K562 (cell line): ENCODE results near the gene SIT1. TPM values are rescaled to one million over a fixed set of nuclear protein-coding genes. Genes with fewer than 3 reads are reported as not detected.

Experiments used
- CBFB ChIP-seq: sonication (generic); formaldehyde crosslinking; IDR thresholded peaks from 2 replicates; pipeline ENCODE4 v1.4.0; 2020; ENCODE audit warnings: mild to moderate bottlenecking, missing genetic modification reagents
- DDX20 ChIP-seq: fragments of 450-650 bp; IDR thresholded peaks from 2 replicates; pipeline ENCODE4 v1.6.1; 2016; ENCODE audit warnings: missing genetic modification characterization, low read depth, mild to moderate bottlenecking, missing compliant biosample characterization, moderate library complexity
- ETV6 ChIP-seq, 3 experiments: fragments of 150-350 bp in 1 of 3; sonication (generic) in 1 of 3; formaldehyde crosslinking in 1 of 3; IDR thresholded peaks; 2 replicates each; pipeline versions ENCODE4 v1.6.1 to v1.8.0; 2014 to 2022; ENCODE audit warnings: borderline replicate concordance in 2 of 3, low read depth in 2 of 3, antibody characterized with exemption in 1 of 3, low read length in 1 of 3, mild to moderate bottlenecking in 1 of 3, missing genetic modification reagents in 1 of 3
- FOXA1 ChIP-seq: fragments of 450-650 bp; IDR thresholded peaks from 2 replicates; pipeline ENCODE4 v1.6.1; 2016; ENCODE audit warnings: mild to moderate bottlenecking, borderline replicate concordance
- L3MBTL2 ChIP-seq: fragments of 450-650 bp; IDR thresholded peaks from 2 replicates; pipeline ENCODE4 v1.6.1; 2016; ENCODE audit warnings: mild to moderate bottlenecking, moderate library complexity
- MCM5 ChIP-seq: fragments of 450-650 bp; IDR thresholded peaks from 2 replicates; pipeline ENCODE4 v1.6.1; 2016; ENCODE audit warnings: low read depth
- MEF2A ChIP-seq: IDR thresholded peaks from 2 replicates; pipeline ENCODE4 v1.6.1; 2011; ENCODE audit warnings: low read depth, mild to moderate bottlenecking, low read length, moderate library complexity; ENCODE audit not compliant: control insufficient read depth
- MEIS2 ChIP-seq: fragments of 450-650 bp; IDR thresholded peaks from 2 replicates; pipeline ENCODE4 v1.6.1; 2014; ENCODE audit warnings: mild to moderate bottlenecking; ENCODE audit not compliant: partially characterized antibody
- TGIF2 ChIP-seq: sonication (generic); formaldehyde crosslinking; IDR thresholded peaks from 2 replicates; pipeline ENCODE4 v1.8.1; 2022; ENCODE audit warnings: mild to moderate bottlenecking, missing genetic modification reagents, moderate library complexity
- ZFP1 ChIP-seq: fragments of 450-650 bp; formaldehyde crosslinking; IDR thresholded peaks from 2 replicates; pipeline ENCODE4 v1.4.0; 2020; ENCODE audit warnings: mild to moderate bottlenecking, mixed read lengths
- ZNF134 ChIP-seq: fragments of 250-450 bp; sonication (Bioruptor Pico); conservative IDR thresholded peaks from 2 replicates; pipeline ENCODE4 v1.4.0; 2020
- ZNF282 ChIP-seq: sonication (generic); formaldehyde crosslinking; IDR thresholded peaks from 2 replicates; pipeline ENCODE4 v1.8.1; 2023; ENCODE audit warnings: missing genetic modification reagents
- ZNF561 ChIP-seq: fragments of 450-650 bp; formaldehyde crosslinking; conservative IDR thresholded peaks from 2 replicates; pipeline ENCODE4 v1.4.0; 2020; ENCODE audit warnings: mild to moderate bottlenecking, moderate library complexity
- polyA plus RNA-seq, 8 experiments: library from polyadenylated mRNA; depleted of rRNA in 4 of 8; stranded (reverse) in 5 of 8; unstranded in 3 of 8; fragments of >200 nt; fragmentation: Nextera tagmentation in 2 of 8; fragmentation: Illumina TruSeq in 1 of 8; extraction: Ambion mirVana in 2 of 8; extraction: Trizol in 1 of 8; gene quantifications; 2 replicates each; pipeline versions ENCODE4 v1.2.1 to v1.2.3, GENCODE V29; 2011 to 2014; ENCODE audit warnings: inconsistent platforms in 1 of 8, missing spikeins in 1 of 8
- total RNA-seq, 7 experiments: library from RNA; depleted of rRNA in 6 of 7; stranded (reverse); fragments of >200 nt in 6 of 7; fragmentation: Illumina TruSeq in 2 of 7; extraction: Trizol in 2 of 7; gene quantifications; 2 replicates each; pipeline versions ENCODE4 v1.2.1 to v1.2.3, GENCODE V29; 2011 to 2021; ENCODE audit warnings: low replicate concordance in 1 of 7
- TF ChIP-seq, protein P1 (sequence below): fragments of 250-450 bp; sonication (Bioruptor Pico); IDR thresholded peaks from 2 replicates; pipeline ENCODE4 v1.5.1; 2021; ENCODE audit warnings: mild to moderate bottlenecking
- TF ChIP-seq, protein P2 (sequence below): fragments of 250-450 bp; sonication (Bioruptor Pico); IDR thresholded peaks from 2 replicates; pipeline ENCODE4 v1.6.1; 2021; ENCODE audit warnings: mild to moderate bottlenecking
- TF ChIP-seq, protein P3 (sequence below): fragments of 250-450 bp; sonication (Bioruptor Pico); IDR thresholded peaks from 2 replicates; pipeline ENCODE4 v1.5.0; 2020; ENCODE audit warnings: mild to moderate bottlenecking, borderline replicate concordance
- TF ChIP-seq, protein P4 (sequence below): fragments of 250-450 bp; sonication (Bioruptor Pico); IDR thresholded peaks from 2 replicates; pipeline ENCODE4 v1.4.0; 2020

The SIT1 gene
- total and polyA plus RNA-seq, 9 of the 15 experiments (the other 6 are each of a cell fraction or from before 2014, with no cell fraction given) = not detected

DNA sequence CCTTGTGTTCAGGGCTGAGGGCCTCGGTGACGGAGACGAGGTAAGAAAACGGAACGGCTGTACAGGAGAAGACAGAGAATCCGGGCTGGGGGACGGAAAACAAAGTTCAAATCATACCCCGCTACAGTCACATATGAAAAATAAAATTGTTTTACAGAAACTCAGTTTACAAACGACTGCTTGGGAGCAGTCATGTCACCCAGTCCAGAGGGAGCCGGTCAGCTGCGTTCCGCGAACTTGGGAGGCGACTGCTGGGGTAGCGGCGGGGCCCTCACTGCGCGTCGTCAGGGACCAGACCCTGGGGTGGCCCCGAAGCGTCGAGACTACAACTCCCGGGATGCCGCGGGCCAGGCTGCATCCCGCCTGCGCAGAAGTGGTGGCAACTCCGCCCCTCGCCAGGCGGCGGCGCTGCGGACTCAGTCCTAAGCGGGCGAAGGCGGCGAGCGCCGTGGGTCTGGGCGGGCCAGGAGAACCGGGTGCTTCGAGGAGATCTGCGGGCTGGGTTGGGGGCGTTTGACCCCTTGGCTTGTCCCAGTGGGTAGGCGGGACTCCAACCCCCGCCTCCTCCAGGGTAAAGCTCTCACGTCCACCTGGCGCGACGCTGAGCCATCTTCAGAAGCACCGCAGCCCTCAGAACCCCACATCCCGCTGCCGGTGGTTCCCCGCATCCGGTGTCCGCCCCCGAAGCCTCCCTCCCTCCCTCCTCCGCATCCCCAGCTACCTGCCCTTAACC, 4.0 kb downstream of the SIT1 start (continued):
- TF ChIP-seq, protein P1, sequence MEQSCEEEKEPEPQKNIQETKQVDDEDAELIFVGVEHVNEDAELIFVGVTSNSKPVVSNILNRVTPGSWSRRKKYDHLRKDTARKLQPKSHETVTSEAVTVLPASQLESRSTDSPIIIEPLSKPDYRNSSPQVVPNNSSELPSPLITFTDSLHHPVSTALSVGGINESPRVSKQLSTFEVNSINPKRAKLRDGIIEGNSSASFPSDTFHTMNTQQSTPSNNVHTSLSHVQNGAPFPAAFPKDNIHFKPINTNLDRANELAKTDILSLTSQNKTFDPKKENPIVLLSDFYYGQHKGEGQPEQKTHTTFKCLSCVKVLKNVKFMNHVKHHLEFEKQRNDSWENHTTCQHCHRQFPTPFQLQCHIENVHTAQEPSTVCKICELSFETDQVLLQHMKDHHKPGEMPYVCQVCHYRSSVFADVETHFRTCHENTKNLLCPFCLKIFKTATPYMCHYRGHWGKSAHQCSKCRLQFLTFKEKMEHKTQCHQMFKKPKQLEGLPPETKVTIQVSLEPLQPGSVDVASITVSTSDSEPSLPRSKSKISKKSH (CRISPR knock-in tag) = no peak
- TF ChIP-seq ZNF282 (CRISPR knock-in tag) (no peak), TGIF2 (CRISPR knock-in tag) (no peak), MEF2A (no peak), ZNF561 (no peak), ETV6 (IDR thresholded peaks at IDR 0.05; ENCODE audit: borderline replicate concordance in 1 of 2, low read depth in 2 of 2, low read length in 1 of 2) (no peak), ETV6 (CRISPR knock-in tag; IDR thresholded peaks at IDR 0.05; ENCODE audit: borderline replicate concordance) (no peak), MCM5 (no peak), L3MBTL2 (peak; percentile 69), MEIS2 (no peak), ZNF134 (no peak), FOXA1 (no peak), ZFP1 (CRISPR knock-in tag) (no peak), CBFB (CRISPR knock-in tag) (no peak), DDX20 (tag) (no peak)
- TF ChIP-seq, protein P2, sequence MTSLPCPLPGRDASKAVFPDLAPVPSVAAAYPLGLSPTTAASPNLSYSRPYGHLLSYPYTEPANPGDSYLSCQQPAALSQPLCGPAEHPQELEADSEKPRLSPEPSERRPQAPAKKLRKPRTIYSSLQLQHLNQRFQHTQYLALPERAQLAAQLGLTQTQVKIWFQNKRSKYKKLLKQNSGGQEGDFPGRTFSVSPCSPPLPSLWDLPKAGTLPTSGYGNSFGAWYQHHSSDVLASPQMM (CRISPR knock-in tag) = no peak
- TF ChIP-seq, protein P3, sequence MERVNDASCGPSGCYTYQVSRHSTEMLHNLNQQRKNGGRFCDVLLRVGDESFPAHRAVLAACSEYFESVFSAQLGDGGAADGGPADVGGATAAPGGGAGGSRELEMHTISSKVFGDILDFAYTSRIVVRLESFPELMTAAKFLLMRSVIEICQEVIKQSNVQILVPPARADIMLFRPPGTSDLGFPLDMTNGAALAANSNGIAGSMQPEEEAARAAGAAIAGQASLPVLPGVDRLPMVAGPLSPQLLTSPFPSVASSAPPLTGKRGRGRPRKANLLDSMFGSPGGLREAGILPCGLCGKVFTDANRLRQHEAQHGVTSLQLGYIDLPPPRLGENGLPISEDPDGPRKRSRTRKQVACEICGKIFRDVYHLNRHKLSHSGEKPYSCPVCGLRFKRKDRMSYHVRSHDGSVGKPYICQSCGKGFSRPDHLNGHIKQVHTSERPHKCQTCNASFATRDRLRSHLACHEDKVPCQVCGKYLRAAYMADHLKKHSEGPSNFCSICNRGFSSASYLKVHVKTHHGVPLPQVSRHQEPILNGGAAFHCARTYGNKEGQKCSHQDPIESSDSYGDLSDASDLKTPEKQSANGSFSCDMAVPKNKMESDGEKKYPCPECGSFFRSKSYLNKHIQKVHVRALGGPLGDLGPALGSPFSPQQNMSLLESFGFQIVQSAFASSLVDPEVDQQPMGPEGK = no peak
- TF ChIP-seq, protein P4, sequence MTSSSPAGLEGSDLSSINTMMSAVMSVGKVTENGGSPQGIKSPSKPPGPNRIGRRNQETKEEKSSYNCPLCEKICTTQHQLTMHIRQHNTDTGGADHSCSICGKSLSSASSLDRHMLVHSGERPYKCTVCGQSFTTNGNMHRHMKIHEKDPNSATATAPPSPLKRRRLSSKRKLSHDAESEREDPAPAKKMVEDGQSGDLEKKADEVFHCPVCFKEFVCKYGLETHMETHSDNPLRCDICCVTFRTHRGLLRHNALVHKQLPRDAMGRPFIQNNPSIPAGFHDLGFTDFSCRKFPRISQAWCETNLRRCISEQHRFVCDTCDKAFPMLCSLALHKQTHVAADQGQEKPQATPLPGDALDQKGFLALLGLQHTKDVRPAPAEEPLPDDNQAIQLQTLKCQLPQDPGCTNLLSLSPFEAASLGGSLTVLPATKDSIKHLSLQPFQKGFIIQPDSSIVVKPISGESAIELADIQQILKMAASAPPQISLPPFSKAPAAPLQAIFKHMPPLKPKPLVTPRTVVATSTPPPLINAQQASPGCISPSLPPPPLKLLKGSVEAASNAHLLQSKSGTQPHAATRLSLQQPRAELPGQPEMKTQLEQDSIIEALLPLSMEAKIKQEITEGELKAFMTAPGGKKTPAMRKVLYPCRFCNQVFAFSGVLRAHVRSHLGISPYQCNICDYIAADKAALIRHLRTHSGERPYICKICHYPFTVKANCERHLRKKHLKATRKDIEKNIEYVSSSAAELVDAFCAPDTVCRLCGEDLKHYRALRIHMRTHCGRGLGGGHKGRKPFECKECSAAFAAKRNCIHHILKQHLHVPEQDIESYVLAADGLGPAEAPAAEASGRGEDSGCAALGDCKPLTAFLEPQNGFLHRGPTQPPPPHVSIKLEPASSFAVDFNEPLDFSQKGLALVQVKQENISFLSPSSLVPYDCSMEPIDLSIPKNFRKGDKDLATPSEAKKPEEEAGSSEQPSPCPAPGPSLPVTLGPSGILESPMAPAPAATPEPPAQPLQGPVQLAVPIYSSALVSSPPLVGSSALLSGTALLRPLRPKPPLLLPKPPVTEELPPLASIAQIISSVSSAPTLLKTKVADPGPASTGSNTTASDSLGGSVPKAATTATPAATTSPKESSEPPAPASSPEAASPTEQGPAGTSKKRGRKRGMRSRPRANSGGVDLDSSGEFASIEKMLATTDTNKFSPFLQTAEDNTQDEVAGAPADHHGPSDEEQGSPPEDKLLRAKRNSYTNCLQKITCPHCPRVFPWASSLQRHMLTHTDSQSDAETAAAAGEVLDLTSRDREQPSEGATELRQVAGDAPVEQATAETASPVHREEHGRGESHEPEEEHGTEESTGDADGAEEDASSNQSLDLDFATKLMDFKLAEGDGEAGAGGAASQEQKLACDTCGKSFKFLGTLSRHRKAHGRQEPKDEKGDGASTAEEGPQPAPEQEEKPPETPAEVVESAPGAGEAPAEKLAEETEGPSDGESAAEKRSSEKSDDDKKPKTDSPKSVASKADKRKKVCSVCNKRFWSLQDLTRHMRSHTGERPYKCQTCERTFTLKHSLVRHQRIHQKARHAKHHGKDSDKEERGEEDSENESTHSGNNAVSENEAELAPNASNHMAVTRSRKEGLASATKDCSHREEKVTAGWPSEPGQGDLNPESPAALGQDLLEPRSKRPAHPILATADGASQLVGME (CRISPR knock-in tag) = 0 out of 2 replicates have a peak, but pooled peaks have one; percentile 23
